GM18861 (cell line): Measurements from ENCODE around the gene ID3.
"Not testable (repeated sequence)": the region's sequence is repeated elsewhere in the genome, so short reads cannot be mapped to it uniquely, and the experiment has no call there.

Experiments used
- ATAC-seq: cut with Tn5 transposase; IDR thresholded peaks from one replicate; pipeline ENCODE4 v1.9.1; 2021; ENCODE audit not compliant: unreplicated experiment

Gene ID3

GRCh38 chr1:23553231-23554126 is 5.8 kb downstream of the ID3 start:
- no peak for ATAC-seq

- ATAC-seq, result no peak
Observed at GRCh38 chr1:23551849-23552248, 7.5 kb downstream of the ID3 start.

- ATAC-seq, result no peak
Observed at GRCh38 chr1:23548704-23549143, 10.6 kb downstream of the ID3 start.

- no peak for ATAC-seq
Observed at GRCh38 chr1:23546897-23547584, 12.3 kb downstream of the ID3 start.

GRCh38 chr1:23545851-23546250 is 13.4 kb downstream of the ID3 start:
- no peak for ATAC-seq

GRCh38 chr1:23544444-23545389 is 14.6 kb downstream of the ID3 start:
- no peak for ATAC-seq

- ATAC-seq, result no peak
Observed at GRCh38 chr1:23543707-23544443, 15.4 kb downstream of the ID3 start.

- ATAC-seq, result not testable (repeated sequence)
Observed at GRCh38 chr1:23542940-23543339, 16.4 kb downstream of the ID3 start.

- ATAC-seq, result peak; percentile 66
Observed at GRCh38 chr1:23539698-23540266, 19.5 kb downstream of the ID3 start.

GRCh38 chr1:23537296-23537973 is 21.9 kb downstream of the ID3 start:
- no peak for ATAC-seq

GRCh38 chr1:23533246-23534023 is 25.9 kb downstream of the ID3 start:
- ATAC-seq, result no peak

GRCh38 chr1:23531562-23532094 is 27.7 kb downstream of the ID3 start:
- no peak for ATAC-seq

- ATAC-seq, result peak; percentile 48
Observed at GRCh38 chr1:23530747-23531561, 28.3 kb downstream of the ID3 start, which contains the start of gene E2F2. Gene E2F2 (minus strand): TSS chr1:23531233. CDS start chr1:23530793, 440 bp downstream.

- ATAC-seq, result no peak
Observed at GRCh38 chr1:23530087-23530746, 29.1 kb downstream of the ID3 start.

GRCh38 chr1:23529146-23530086 is 29.9 kb downstream of the ID3 start:
- no peak for ATAC-seq
